Mesenteric fat pad (tissue), 1 donor: ENCODE results near the gene CLBA1. TPM values are rescaled to one million over a fixed set of nuclear protein-coding genes. Genes with fewer than 3 reads are reported as not detected.

Source experiments
- DNase-seq: peaks from one replicate; pipeline ENCODE4 v3.0.0-alpha.2; 2020; ENCODE audit warnings: low spot score
- total RNA-seq: library from RNA; stranded (reverse); fragmentation: NEBNext Ultra II Directional; extraction: Animal tissue kit (Norgen Biotek cat#: 25700); gene quantifications from one replicate; pipeline ENCODE4 v1.2.1, GENCODE V29; 2021
- donor health status: DM: yes; HTN: yes; CAD: no.

The CLBA1 gene
- total RNA-seq, 1 donor from 2014 or later = 2.8 TPM

DNA sequence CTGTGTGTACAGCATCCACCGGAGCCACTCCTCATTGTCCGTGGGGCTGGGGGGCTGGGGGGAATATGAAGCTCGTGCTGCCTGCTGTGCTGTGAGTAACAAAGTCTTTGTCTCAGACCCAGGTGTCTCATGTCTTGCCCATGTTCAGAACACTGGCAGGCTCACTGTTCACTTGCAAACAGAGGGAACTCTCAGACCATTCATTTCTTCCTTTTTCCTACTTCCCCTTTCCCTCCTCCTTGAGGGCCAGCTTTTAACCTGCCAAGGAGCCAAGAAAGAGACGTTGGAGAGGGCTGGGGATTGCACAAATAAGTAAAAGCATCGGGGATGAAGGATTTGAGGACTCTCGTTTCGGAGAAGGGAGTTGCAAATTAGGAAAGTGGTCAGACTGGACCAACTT lies 58.1 kb downstream of the CLBA1 start:
- no peak for DNase-seq

Other genes with a start within 250 kb of the CLBA1 start
- 60.0 TPM for gene SIVA1, start 232.6 kb upstream of the CLBA1 start, total RNA-seq
- gene AKT1, start 190.0 kb upstream of the CLBA1 start, total RNA-seq = 170 TPM
- gene ZBTB42, start 184.7 kb upstream of the CLBA1 start, total RNA-seq = 5.9 TPM
- gene CEP170B, start 120.5 kb upstream of the CLBA1 start, total RNA-seq = 38.3 TPM
- 0.06 TPM for gene PLD4, start 60.9 kb upstream of the CLBA1 start, total RNA-seq
- gene AHNAK2, start 7.4 kb upstream of the CLBA1 start, total RNA-seq = 15.7 TPM
- gene CDCA4, start 35.3 kb downstream of the CLBA1 start, total RNA-seq = 3.4 TPM
- 4.5 TPM for gene GPR132, start 79.6 kb downstream of the CLBA1 start, total RNA-seq
- 25.1 TPM for gene JAG2, start 183.0 kb downstream of the CLBA1 start, total RNA-seq
- 28.3 TPM for gene NUDT14, start 195.5 kb downstream of the CLBA1 start, total RNA-seq